H1 (cell line): Measurements from ENCODE around the gene RNPS1. TPM values are rescaled to one million over a fixed set of nuclear protein-coding genes. Genes with fewer than 3 reads are reported as not detected.

Source experiments
- BRCA1 ChIP-seq: IDR thresholded peaks from 2 replicates; pipeline ENCODE4 v1.6.1; 2012; ENCODE audit warnings: low read depth, low read length, improper control_type of control experiment
- CHD2 ChIP-seq: IDR thresholded peaks from 2 replicates; pipeline ENCODE4 v1.6.1; 2012; ENCODE audit warnings: low read length, improper control_type of control experiment
- E2F6 ChIP-seq: IDR thresholded peaks from 2 replicates; pipeline ENCODE4 v1.6.1; 2012; ENCODE audit warnings: inconsistent platforms
- EGR1 ChIP-seq: IDR thresholded peaks from 2 replicates; pipeline ENCODE4 v1.6.1; 2011; ENCODE audit warnings: low read depth, low read length, borderline replicate concordance
- SAP30 ChIP-seq: fragments of 300-600 bp; sonication (generic); IDR thresholded peaks from 2 replicates; pipeline ENCODE4 v1.7.1; 2012; ENCODE audit warnings: low read length, moderate library complexity, mild to moderate bottlenecking, inconsistent platforms; ENCODE audit not compliant: insufficient read depth, insufficient replicate concordance
- SIN3A ChIP-seq, 2 experiments: IDR thresholded peaks in 1 of 2; conservative IDR thresholded peaks in 1 of 2; 2 replicates each; pipeline ENCODE4 v1.6.1; 2011 to 2012; ENCODE audit warnings: low read length in 2 of 2, improper control_type of control experiment in 1 of 2, low read depth in 1 of 2, mild to moderate bottlenecking in 1 of 2
- TAF1 ChIP-seq: IDR thresholded peaks from 2 replicates; pipeline ENCODE4 v1.6.1; 2011; ENCODE audit warnings: mild to moderate bottlenecking, low read depth, low read length
- TCF12 ChIP-seq: IDR thresholded peaks from 2 replicates; pipeline ENCODE4 v1.6.1; 2011; ENCODE audit warnings: low read depth, mild to moderate bottlenecking, low read length
- USF2 ChIP-seq: IDR thresholded peaks from 2 replicates; pipeline ENCODE4 v1.6.1; 2011; ENCODE audit warnings: low read length, improper control_type of control experiment
- polyA plus RNA-seq, 7 experiments: library from polyadenylated mRNA; depleted of rRNA in 3 of 7; stranded (reverse) in 5 of 7; unstranded in 2 of 7; fragments of >200 nt in 5 of 7; fragments of 200-250 nt in 2 of 7; gene quantifications; 1 replicate in 5 of 7; 2 replicates in 1 of 7; 4 replicates in 1 of 7; pipeline versions ENCODE4 v1.2.1 to v1.2.3, GENCODE V29; 2011 to 2013; ENCODE audit warnings: missing spikeins in 2 of 7, mixed read lengths in 2 of 7
- total RNA-seq: library from RNA; stranded (reverse); fragmentation: NEBNext Ultra II Directional; extraction: Animal tissue kit (Norgen Biotek cat#: 25700); gene quantifications from 2 replicates; pipeline ENCODE4 v1.2.1, GENCODE V29; 2021

RNPS1 gene
- total and polyA plus RNA-seq, 2 of the 8 experiments (the other 6 are each of a cell fraction or from before 2014, with no cell fraction given): 330 to 350 TPM

- TF ChIP-seq TCF12: no peak
- TF ChIP-seq EGR1: no peak
- TF ChIP-seq SIN3A (conservative IDR thresholded peaks at IDR 0.05 in 1 of 2, IDR thresholded peaks at IDR 0.05 in 1 of 2; ENCODE audit: low read depth in 1 of 2, low read length in 2 of 2): peak; percentile 9 to 93; a peak in 2 of 4 replicates
- TF ChIP-seq TAF1: peak; percentile 98
- TF ChIP-seq E2F6: peak; percentile 86
- no peak for TF ChIP-seq CHD2
- TF ChIP-seq USF2: no peak
- no peak for TF ChIP-seq SAP30
- TF ChIP-seq BRCA1: peak; percentile 54; the same call in 1 of the 2 replicates
Measured at GRCh38 chr16:2267913-2268666, at the start of gene RNPS1 (continued).
